NCI-H2196 (cell line): ENCODE results near the gene PLCG1.

Experiments used
- DNase-seq: peaks from one replicate; lab custom pipeline; 2025; ENCODE audit not compliant: unreplicated experiment; lab: John Stamatoyannopoulos, UW

Gene PLCG1

GRCh38 chr20:41204304-41205265 lies 67.2 kb downstream of the PLCG1 start:
- no peak for DNase-seq

GRCh38 chr20:41205313-41205712 lies 68.0 kb downstream of the PLCG1 start:
- DNase-seq, result no peak

GRCh38 chr20:41213150-41213820 lies 75.9 kb downstream of the PLCG1 start:
- DNase-seq, result peak; percentile 26

GRCh38 chr20:41214202-41214601 lies 76.9 kb downstream of the PLCG1 start:
- DNase-seq, result no peak

- no peak for DNase-seq
Measured at GRCh38 chr20:41214666-41215065, 77.3 kb downstream of the PLCG1 start.

- DNase-seq, result no peak
Measured at GRCh38 chr20:41217422-41217821, 80.1 kb downstream of the PLCG1 start.

- DNase-seq, result no peak
Measured at GRCh38 chr20:41218466-41218865, 81.1 kb downstream of the PLCG1 start.

- no peak for DNase-seq
Measured at GRCh38 chr20:41219824-41220223, 82.5 kb downstream of the PLCG1 start.

- DNase-seq, result no peak
Measured at GRCh38 chr20:41221614-41222218, 84.4 kb downstream of the PLCG1 start.

GRCh38 chr20:41222296-41222695 lies 85.0 kb downstream of the PLCG1 start:
- no peak for DNase-seq

- no peak for DNase-seq
Measured at GRCh38 chr20:41222703-41223102, 85.4 kb downstream of the PLCG1 start.

- no peak for DNase-seq
Measured at GRCh38 chr20:41223112-41223511, 85.8 kb downstream of the PLCG1 start.

- DNase-seq, result no peak
Measured at GRCh38 chr20:41224281-41224680, 86.9 kb downstream of the PLCG1 start.

- DNase-seq, result no peak
Measured at GRCh38 chr20:41225091-41225490, 87.7 kb downstream of the PLCG1 start.

- no peak for DNase-seq
Measured at GRCh38 chr20:41226426-41226825, 89.1 kb downstream of the PLCG1 start.
